Measurements from ENCODE around the gene MCOLN3.

DNA sequence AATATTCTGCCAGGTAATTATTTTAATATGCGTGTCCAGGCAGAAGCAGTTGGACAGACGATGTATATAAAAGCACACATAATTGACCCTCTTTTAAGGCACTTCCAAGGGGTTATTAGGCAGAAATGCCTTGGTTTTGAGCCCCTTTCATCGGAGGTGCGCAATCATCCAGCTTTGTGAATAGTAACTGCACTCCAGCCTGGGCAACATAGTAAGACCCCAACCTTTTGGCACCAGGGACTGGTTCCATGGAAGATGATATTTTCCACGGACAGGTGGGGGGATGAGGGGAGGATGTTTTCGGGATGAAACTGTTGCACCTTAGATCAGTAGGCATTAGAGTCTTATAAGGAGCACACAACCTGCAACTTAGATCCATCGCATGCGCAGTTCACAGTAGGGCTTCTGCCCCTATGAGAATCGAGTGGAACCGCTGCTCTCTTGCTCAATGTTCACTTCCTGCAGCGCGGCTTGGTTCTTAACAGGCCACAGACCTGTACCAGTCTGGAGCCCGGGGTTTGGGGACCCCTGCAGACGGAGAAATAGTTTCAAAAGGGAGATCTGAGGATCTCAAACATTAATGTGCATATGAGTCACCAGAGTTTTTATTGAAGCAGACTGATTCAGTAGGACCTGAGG lies 49.5 kb downstream of the MCOLN3 start:
- TF ChIP-seq, protein P1, sequence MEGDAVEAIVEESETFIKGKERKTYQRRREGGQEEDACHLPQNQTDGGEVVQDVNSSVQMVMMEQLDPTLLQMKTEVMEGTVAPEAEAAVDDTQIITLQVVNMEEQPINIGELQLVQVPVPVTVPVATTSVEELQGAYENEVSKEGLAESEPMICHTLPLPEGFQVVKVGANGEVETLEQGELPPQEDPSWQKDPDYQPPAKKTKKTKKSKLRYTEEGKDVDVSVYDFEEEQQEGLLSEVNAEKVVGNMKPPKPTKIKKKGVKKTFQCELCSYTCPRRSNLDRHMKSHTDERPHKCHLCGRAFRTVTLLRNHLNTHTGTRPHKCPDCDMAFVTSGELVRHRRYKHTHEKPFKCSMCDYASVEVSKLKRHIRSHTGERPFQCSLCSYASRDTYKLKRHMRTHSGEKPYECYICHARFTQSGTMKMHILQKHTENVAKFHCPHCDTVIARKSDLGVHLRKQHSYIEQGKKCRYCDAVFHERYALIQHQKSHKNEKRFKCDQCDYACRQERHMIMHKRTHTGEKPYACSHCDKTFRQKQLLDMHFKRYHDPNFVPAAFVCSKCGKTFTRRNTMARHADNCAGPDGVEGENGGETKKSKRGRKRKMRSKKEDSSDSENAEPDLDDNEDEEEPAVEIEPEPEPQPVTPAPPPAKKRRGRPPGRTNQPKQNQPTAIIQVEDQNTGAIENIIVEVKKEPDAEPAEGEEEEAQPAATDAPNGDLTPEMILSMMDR (IDR thresholded peaks at IDR 0.05 in 8 of 11, conservative IDR thresholded peaks at IDR 0.05 in 3 of 11), result no peak
- TF ChIP-seq POLR2AphosphoS5 (IDR thresholded peaks at IDR 0.05) (no peak), POLR2A (IDR thresholded peaks at IDR 0.05) (no peak)

All from spleen (tissue), 7 donors.